Glutamatergic neuron (in vitro differentiated cells): Measurements from ENCODE around the gene TXNRD1. TPM values are rescaled to one million over a fixed set of nuclear protein-coding genes. Genes with fewer than 3 reads are reported as not detected.
"Not testable (repeated sequence)": the region's sequence is repeated elsewhere in the genome, so short reads cannot be mapped to it uniquely, and the experiment has no call there.

Experiments
- DNase-seq: peaks from one replicate; pipeline ENCODE4 v3.0.0; 2022
- H3K27ac Mint-ChIP-seq: one replicate; pipeline ENCODE4 v1.8.0; 2020; ENCODE audit warnings: mild to moderate bottlenecking, mixed read lengths, inconsistent platforms; ENCODE audit not compliant: unreplicated experiment
- H3K27me3 Mint-ChIP-seq: one replicate; pipeline ENCODE4 v1.8.0; 2020; ENCODE audit warnings: mild to moderate bottlenecking, moderate library complexity, mixed read lengths, inconsistent platforms; ENCODE audit not compliant: unreplicated experiment
- H3K36me3 Mint-ChIP-seq: one replicate; pipeline ENCODE4 v1.8.0; 2020; ENCODE audit warnings: mild to moderate bottlenecking, mixed read lengths, inconsistent platforms; ENCODE audit not compliant: unreplicated experiment
- H3K4me1 Mint-ChIP-seq: one replicate; pipeline ENCODE4 v1.8.0; 2020; ENCODE audit warnings: mild to moderate bottlenecking, low read depth, mixed read lengths, inconsistent platforms; ENCODE audit not compliant: unreplicated experiment
- H3K4me3 Mint-ChIP-seq: one replicate; pipeline ENCODE4 v1.8.0; 2020; ENCODE audit warnings: mild to moderate bottlenecking, mixed read lengths, inconsistent platforms; ENCODE audit not compliant: unreplicated experiment
- H3K9me3 Mint-ChIP-seq: one replicate; pipeline ENCODE4 v1.8.0; 2020; ENCODE audit warnings: mild to moderate bottlenecking, moderate library complexity, mixed read lengths, inconsistent platforms; ENCODE audit not compliant: unreplicated experiment
- CTCF ChIP-seq: fragments of 200-600 bp; sonication (generic); IDR thresholded peaks from one replicate; pipeline ENCODE4 v1.5.0; 2021; ENCODE audit not compliant: partially characterized antibody, unreplicated experiment
- total RNA-seq: library from RNA; stranded (reverse); fragmentation: NEBNext Ultra II Directional; extraction: Animal tissue kit (Norgen Biotek cat#: 25700); gene quantifications from one replicate; pipeline ENCODE4 v1.2.1, GENCODE V29; 2021; ENCODE audit not compliant: unreplicated experiment

TXNRD1 gene
- total RNA-seq, 1 donor from 2014 or later = 81.1 TPM

- no peak for TF ChIP-seq CTCF
- DNase-seq = no peak
- H3K27ac Mint-ChIP-seq = no peak overlapping the region
- H3K9me3 Mint-ChIP-seq = no peaks in the 10 kb centered on the region
- H3K36me3 Mint-ChIP-seq = no peaks in the 10 kb centered on the region
- no peaks in the 10 kb centered on the region for H3K4me1 Mint-ChIP-seq
- H3K4me3 Mint-ChIP-seq = no peak overlapping the region
- peaks cover 6% of the 10 kb centered on the region for H3K27me3 Mint-ChIP-seq
These were observed 1.6 kb upstream of the TXNRD1 start for GRCh38 chr12:104213952-104214351.

GRCh38 chr12:104216521-104216924, 944 bp downstream of the TXNRD1 start:
- peak overlapping the region; percentile 84 for H3K4me3 Mint-ChIP-seq
- H3K27ac Mint-ChIP-seq = no peak overlapping the region
- TF ChIP-seq CTCF = no peak
- H3K4me1 Mint-ChIP-seq = no peaks in the 10 kb centered on the region
- no peak for DNase-seq
- H3K36me3 Mint-ChIP-seq = no peaks in the 10 kb centered on the region
- H3K9me3 Mint-ChIP-seq = no peaks in the 10 kb centered on the region
- H3K27me3 Mint-ChIP-seq = peaks cover 6% of the 10 kb centered on the region

- H3K27ac Mint-ChIP-seq, H3K36me3 Mint-ChIP-seq, DNase-seq, H3K9me3 Mint-ChIP-seq, H3K4me3 Mint-ChIP-seq, H3K4me1 Mint-ChIP-seq, H3K27me3 Mint-ChIP-seq: not testable (repeated sequence)
These were observed 2.9 kb downstream of the TXNRD1 start for GRCh38 chr12:104218506-104218905.

- TF ChIP-seq CTCF = no peak
- Mint-ChIP-seq H3K36me3 (no peaks in the 10 kb centered on the region), H3K9me3 (no peaks in the 10 kb centered on the region), H3K27ac (no peak overlapping the region), H3K27me3 (peaks cover 6% of the 10 kb centered on the region), H3K4me1 (no peaks in the 10 kb centered on the region), H3K4me3 (no peak overlapping the region)
- DNase-seq = no peak
These were observed 3.4 kb downstream of the TXNRD1 start for GRCh38 chr12:104218935-104219334.

- peaks cover 6% of the 10 kb centered on the region for H3K27me3 Mint-ChIP-seq
- H3K27ac Mint-ChIP-seq = no peak overlapping the region
- TF ChIP-seq CTCF = no peak
- no peak overlapping the region for H3K4me3 Mint-ChIP-seq
- H3K36me3 Mint-ChIP-seq = no peaks in the 10 kb centered on the region
- no peaks in the 10 kb centered on the region for H3K4me1 Mint-ChIP-seq
- no peaks in the 10 kb centered on the region for H3K9me3 Mint-ChIP-seq
- DNase-seq = no peak
These were observed 3.8 kb downstream of the TXNRD1 start for GRCh38 chr12:104219361-104219892.
